ENCODE results near the gene PPP1R10. TPM values are rescaled to one million over a fixed set of nuclear protein-coding genes. Genes with fewer than 3 reads are reported as not detected.

PPP1R10 gene
- total RNA-seq, 3 donors from 2014 or later, result 17.3 to 51.1 (median 26.5) TPM

- DNase-seq (ENCODE audit: low spot score in 2 of 2), result peak in 1 of 2 donors; percentile 56
- peak overlapping the region; percentile 61 to 84 (median 74) for H3K4me3 ChIP-seq
- peak overlapping the region; percentile 91 to 94 for H3K27ac ChIP-seq
- H3K9me3 ChIP-seq, result no peaks in the 10 kb centered on the region
- no peaks in the 10 kb centered on the region for H3K27me3 ChIP-seq
- H3K36me3 ChIP-seq, result no peaks in the 10 kb centered on the region
- TF ChIP-seq CTCF (IDR thresholded peaks at IDR 0.05), result no peak
- no peak for TF ChIP-seq POLR2A (IDR thresholded peaks at IDR 0.05)
- intact Hi-C loops (cut with DNase I; ENCODE audit: low total_unique reads), result no loop called here
- peaks cover 3 to 6% of the 10 kb centered on the region in 2 donors for H3K4me1 ChIP-seq
Measured at GRCh38 chr6:30570740-30571074, 46.3 kb downstream of the PPP1R10 start.

DNA sequence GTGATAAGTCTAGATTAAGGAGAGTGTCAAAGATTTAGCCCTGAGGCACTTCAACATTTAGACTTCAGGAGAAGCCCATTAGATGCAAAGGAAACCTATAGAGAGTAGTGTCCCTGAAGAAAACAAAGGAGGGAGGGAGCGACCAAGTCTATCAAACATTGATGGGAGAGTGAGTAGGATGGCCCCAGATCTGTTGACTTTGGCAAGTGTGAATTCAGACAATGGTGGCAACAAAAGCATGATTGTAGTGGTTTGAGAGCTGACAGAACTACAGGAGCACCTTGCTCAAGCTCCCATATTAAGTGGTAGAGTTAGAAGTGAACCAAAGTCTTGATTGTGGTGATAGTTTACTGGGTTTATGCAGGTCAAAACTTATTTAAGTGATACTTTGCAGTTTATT, 46.8 kb downstream of the PPP1R10 start:
- H3K27me3 ChIP-seq, result no peaks in the 10 kb centered on the region
- no peak for DNase-seq (ENCODE audit: low spot score in 2 of 2)
- intact Hi-C loops (cut with DNase I; ENCODE audit: low total_unique reads), result no loop called here
- TF ChIP-seq POLR2AphosphoS5 (IDR thresholded peaks at IDR 0.05) (no peak), CTCF (IDR thresholded peaks at IDR 0.05) (no peak), POLR2A (IDR thresholded peaks at IDR 0.05) (no peak)
- H3K27ac ChIP-seq, result no peak overlapping the region
- no peaks in the 10 kb centered on the region for H3K9me3 ChIP-seq
- peaks cover 3 to 6% of the 10 kb centered on the region in 2 donors for H3K4me1 ChIP-seq
- peak overlapping the region; percentile 61 to 84 (median 74) for H3K4me3 ChIP-seq
- no peaks in the 10 kb centered on the region for H3K36me3 ChIP-seq

GRCh38 chr6:30568245-30568644, 48.8 kb downstream of the PPP1R10 start:
- no peak for DNase-seq (ENCODE audit: low spot score in 2 of 2)
- intact Hi-C loops (cut with DNase I; ENCODE audit: low total_unique reads), result no loop called here
- no peaks in the 10 kb centered on the region for H3K36me3 ChIP-seq
- H3K27ac ChIP-seq, result no peak overlapping the region
- peaks cover 3 to 6% of the 10 kb centered on the region in 2 donors for H3K4me1 ChIP-seq
- H3K4me3 ChIP-seq, result no peak overlapping the region
- TF ChIP-seq CTCF (IDR thresholded peaks at IDR 0.05), result no peak
- no peaks in the 10 kb centered on the region for H3K9me3 ChIP-seq
- H3K27me3 ChIP-seq, result no peaks in the 10 kb centered on the region

- no peaks in the 10 kb centered on the region for H3K4me1 ChIP-seq
- intact Hi-C loops (cut with DNase I; ENCODE audit: low total_unique reads), result no loop called here
- no peak overlapping the region for H3K27ac ChIP-seq
- no peak overlapping the region for H3K4me3 ChIP-seq
- no peaks in the 10 kb centered on the region for H3K27me3 ChIP-seq
- no peaks in the 10 kb centered on the region for H3K36me3 ChIP-seq
- DNase-seq (ENCODE audit: low spot score in 2 of 2), result no peak
- no peak for TF ChIP-seq POLR2AphosphoS5 (IDR thresholded peaks at IDR 0.05)
- TF ChIP-seq CTCF (IDR thresholded peaks at IDR 0.05), result no peak
- TF ChIP-seq POLR2A (IDR thresholded peaks at IDR 0.05), result no peak
- H3K9me3 ChIP-seq, result no peaks in the 10 kb centered on the region
Measured at GRCh38 chr6:30565772-30566171, 51.3 kb downstream of the PPP1R10 start.

- no peaks in the 10 kb centered on the region for H3K9me3 ChIP-seq
- H3K36me3 ChIP-seq, result no peaks in the 10 kb centered on the region
- TF ChIP-seq POLR2AphosphoS5 (IDR thresholded peaks at IDR 0.05) (no peak), POLR2A (IDR thresholded peaks at IDR 0.05) (no peak), CTCF (IDR thresholded peaks at IDR 0.05) (no peak)
- H3K4me3 ChIP-seq, result no peak overlapping the region
- intact Hi-C loops (cut with DNase I; ENCODE audit: low total_unique reads), result no loop called here
- DNase-seq (ENCODE audit: low spot score in 2 of 2), result no peak
- H3K27ac ChIP-seq, result no peak overlapping the region
- no peaks in the 10 kb centered on the region for H3K4me1 ChIP-seq
- no peaks in the 10 kb centered on the region for H3K27me3 ChIP-seq
Measured at GRCh38 chr6:30564114-30564513, 52.9 kb downstream of the PPP1R10 start.

Measured in breast epithelium (tissue), 4 donors.